ENCODE data around the gene HMCN2.

Gene HMCN2

GRCh38 chr9:130239741-130240241, 25.8 kb upstream of the HMCN2 start:
- no peak for TF ChIP-seq CTCF (conservative IDR thresholded peaks at IDR 0.05; ENCODE audit: low read depth, low read length)
- no peak overlapping the region for H3K4me3 ChIP-seq (ENCODE audit: low read length)
- DNase-seq (ENCODE audit: low read depth) = peak; percentile 46

- no peak for TF ChIP-seq CTCF (conservative IDR thresholded peaks at IDR 0.05; ENCODE audit: low read depth, low read length)
- no peak overlapping the region for H3K4me3 ChIP-seq (ENCODE audit: low read length)
- no peak for DNase-seq (ENCODE audit: low read depth)
Observed at GRCh38 chr9:130240410-130241197, 25.0 kb upstream of the HMCN2 start.

- H3K4me3 ChIP-seq (ENCODE audit: low read length) = no peak overlapping the region
- DNase-seq (ENCODE audit: low read depth) = no peak
- no peak for TF ChIP-seq CTCF (conservative IDR thresholded peaks at IDR 0.05; ENCODE audit: low read depth, low read length)
Observed at GRCh38 chr9:130241198-130241535, 24.4 kb upstream of the HMCN2 start.

- H3K4me3 ChIP-seq (ENCODE audit: low read length) = no peak overlapping the region
Observed at GRCh38 chr9:130242270-130243014, 23.1 kb upstream of the HMCN2 start.

GRCh38 chr9:130243015-130243881, 22.3 kb upstream of the HMCN2 start:
- peak; percentile 85 for TF ChIP-seq CTCF (conservative IDR thresholded peaks at IDR 0.05; ENCODE audit: low read depth, low read length)
- DNase-seq (ENCODE audit: low read depth) = no peak
- H3K4me3 ChIP-seq (ENCODE audit: low read length) = no peak overlapping the region

More at GRCh38 chr9:130242270-130243014, 23.1 kb upstream of the HMCN2 start:
- TF ChIP-seq CTCF (conservative IDR thresholded peaks at IDR 0.05; ENCODE audit: low read depth, low read length) = no peak
- no peak for DNase-seq (ENCODE audit: low read depth)

GRCh38 chr9:130243882-130244170, 21.7 kb upstream of the HMCN2 start:
- DNase-seq (ENCODE audit: low read depth) = no peak
- no peak for TF ChIP-seq CTCF (conservative IDR thresholded peaks at IDR 0.05; ENCODE audit: low read depth, low read length)
- H3K4me3 ChIP-seq (ENCODE audit: low read length) = no peak overlapping the region

Data from retinal pigment epithelial cell (primary cell).